ENCODE measurements around the gene ZBTB32. TPM values are rescaled to one million over a fixed set of nuclear protein-coding genes. Genes with fewer than 3 reads are reported as not detected.
"Not testable (repeated sequence)": the region's sequence is repeated elsewhere in the genome, so short reads cannot be mapped to it uniquely, and the experiment has no call there.

Gene ZBTB32
- total and polyA plus RNA-seq, 4 donors: 0.47 TPM; not detected in 3

GRCh38 chr19:35723671-35724070, 19.3 kb downstream of the ZBTB32 start:
- H3K4me1 ChIP-seq (ENCODE audit: control insufficient read depth in 4 of 4, insufficient read depth in 4 of 4, low read length in 3 of 4): peaks cover 7 to 18% (median 15%) of the 10 kb centered on the region in 4 donors
- H3K9me3 ChIP-seq (ENCODE audit: control insufficient read depth in 4 of 4, low read length in 3 of 4): no peaks in the 10 kb centered on the region
- H3K9ac ChIP-seq (ENCODE audit: low read depth in 1 of 2, low read length in 2 of 2): no peak overlapping the region
- peaks cover 57 to 75% (median 62%) of the 10 kb centered on the region in 4 donors for H3K36me3 ChIP-seq (ENCODE audit: control insufficient read depth in 4 of 4, insufficient read depth in 3 of 4, low read depth in 1 of 4, low read length in 3 of 4)
- TF ChIP-seq SP1 (IDR thresholded peaks at IDR 0.05) (no peak), HNF4G (IDR thresholded peaks at IDR 0.05) (no peak), TAF1 (conservative IDR thresholded peaks at IDR 0.05) (no peak), FOXA1 (IDR thresholded peaks at IDR 0.05) (no peak), YY1 (IDR thresholded peaks at IDR 0.05) (no peak), JUND (IDR thresholded peaks at IDR 0.05) (no peak)
- no peak overlapping the region for H3K27ac ChIP-seq (ENCODE audit: low read depth in 1 of 2, low read length in 2 of 2)
- H3K27me3 ChIP-seq (ENCODE audit: control insufficient read depth in 4 of 4, insufficient read depth in 4 of 4, low read length in 3 of 4): no peaks in the 10 kb centered on the region
- 96% methylated on average over 24 of the region's 24 CpGs for WGBS
- no peak for DNase-seq (ENCODE audit: low spot score)
- no peak overlapping the region for H3K4me3 ChIP-seq (ENCODE audit: low read depth in 1 of 3, low read length in 3 of 3)

GRCh38 chr19:35724132-35724531, 19.8 kb downstream of the ZBTB32 start:
- peaks cover 7 to 13% (median 11%) of the 10 kb centered on the region in 4 donors for H3K4me1 ChIP-seq (ENCODE audit: control insufficient read depth in 4 of 4, insufficient read depth in 4 of 4, low read length in 3 of 4)
- H3K4me3 ChIP-seq (ENCODE audit: low read depth in 1 of 3, low read length in 3 of 3); H3K27ac ChIP-seq (ENCODE audit: low read depth in 1 of 2, low read length in 2 of 2); DNase-seq (ENCODE audit: low spot score); H3K27me3 ChIP-seq (ENCODE audit: control insufficient read depth in 4 of 4, insufficient read depth in 4 of 4, low read length in 3 of 4); H3K9ac ChIP-seq (ENCODE audit: low read depth in 1 of 2, low read length in 2 of 2); H3K9me3 ChIP-seq (ENCODE audit: control insufficient read depth in 4 of 4, low read length in 3 of 4): not testable (repeated sequence)
- H3K36me3 ChIP-seq (ENCODE audit: control insufficient read depth in 4 of 4, insufficient read depth in 3 of 4, low read depth in 1 of 4, low read length in 3 of 4): peaks cover 61 to 79% (median 65%) of the 10 kb centered on the region in 4 donors
- WGBS: 97% methylated on average over 7 of the region's 7 CpGs

- no peak for DNase-seq (ENCODE audit: low spot score)
- Histone ChIP-seq H3K27ac (ENCODE audit: low read depth in 1 of 2, low read length in 2 of 2) (no peak overlapping the region), H3K4me3 (ENCODE audit: low read depth in 1 of 3, low read length in 3 of 3) (no peak overlapping the region), H3K4me1 (ENCODE audit: control insufficient read depth in 4 of 4, insufficient read depth in 4 of 4, low read length in 3 of 4) (peaks cover 3 to 9% (median 6%) of the 10 kb centered on the region in 4 donors), H3K36me3 (ENCODE audit: control insufficient read depth in 4 of 4, insufficient read depth in 3 of 4, low read depth in 1 of 4, low read length in 3 of 4) (peaks cover 61 to 84% (median 69%) of the 10 kb centered on the region in 4 donors), H3K9ac (ENCODE audit: low read depth in 1 of 2, low read length in 2 of 2) (no peak overlapping the region), H3K9me3 (ENCODE audit: control insufficient read depth in 4 of 4, low read length in 3 of 4) (no peaks in the 10 kb centered on the region), H3K27me3 (ENCODE audit: control insufficient read depth in 4 of 4, insufficient read depth in 4 of 4, low read length in 3 of 4) (no peaks in the 10 kb centered on the region)
- TF ChIP-seq JUND (IDR thresholded peaks at IDR 0.05) (no peak), ATF3 (IDR thresholded peaks at IDR 0.05) (no peak), REST (IDR thresholded peaks at IDR 0.05) (no peak), ZBTB33 (IDR thresholded peaks at IDR 0.05) (no peak)
- 96% methylated on average over 12 of the region's 12 CpGs for WGBS
Measured at GRCh38 chr19:35724560-35724959, 20.2 kb downstream of the ZBTB32 start.
